IMR-90 (cell line): ENCODE measurements around the gene PPDPF. TPM values are rescaled to one million over a fixed set of nuclear protein-coding genes. Genes with fewer than 3 reads are reported as not detected.

Experiments used
- ATAC-seq: fragments of 200-7000 bp; cut with Tn5 transposase; 2 replicates; pipeline ENCODE4 v1.9.1; 2020; ENCODE audit warnings: low read depth, mild to moderate bottlenecking, moderate library complexity
- BruUV-seq: library from RNA; stranded (reverse); fragments of 400-500 nt; replicated peaks from 2 replicates; lab custom pipeline; 2021; lab: Mats Ljungman, UMichigan
- CTCF ChIA-PET: fragments of 300-600 bp; formaldehyde crosslinking; extraction: SDS; loops from one replicate; lab custom pipeline; 2021; ENCODE audit warnings: antibody characterized with exemption; lab: Yijun Ruan, JAX
- POLR2A ChIA-PET: fragments of 300-600 bp; sonication (Branson Sonifier 250); formaldehyde crosslinking; loops from one replicate; lab custom pipeline; 2022; ENCODE audit warnings: antibody characterized with exemption; ENCODE audit not compliant: unreplicated experiment; lab: Charles Lee
- DNase-seq: peaks from one replicate; pipeline ENCODE4 v3.0.0; 2013
- H2AFZ ChIP-seq: replicated peaks from 2 replicates; pipeline ENCODE3; 2013; ENCODE audit warnings: low read length, mild to moderate bottlenecking; ENCODE audit not compliant: poor library complexity
- H2AK5ac ChIP-seq: 2 replicates; pipeline ENCODE4 v1.6.1; 2013; ENCODE audit warnings: low read depth, low read length, inconsistent platforms
- H2AK9ac ChIP-seq: replicated peaks from 2 replicates; pipeline ENCODE3; 2013; ENCODE audit warnings: mild to moderate bottlenecking, low read depth, low read length, moderate library complexity; ENCODE audit not compliant: poor library complexity
- H2BK120ac ChIP-seq: 2 replicates; pipeline ENCODE4 v1.6.1; 2013; ENCODE audit warnings: low read depth, low read length, inconsistent platforms
- H2BK15ac ChIP-seq: 3 replicates; pipeline ENCODE4 v1.6.1; 2013; ENCODE audit warnings: low read depth, low read length, inconsistent platforms
- H2BK20ac ChIP-seq: 2 replicates; pipeline ENCODE4 v1.6.1; 2013; ENCODE audit warnings: low read depth, mild to moderate bottlenecking, inconsistent platforms, low read length, moderate library complexity
- H2BK5ac ChIP-seq: 2 replicates; pipeline ENCODE4 v1.6.1; 2013; ENCODE audit warnings: mild to moderate bottlenecking, low read depth, low read length, inconsistent platforms; ENCODE audit not compliant: poor library complexity, severe bottlenecking
- H3K14ac ChIP-seq: replicated peaks from 2 replicates; pipeline ENCODE4 v1.6.1; 2013; ENCODE audit warnings: low read depth, low read length, inconsistent platforms
- H3K18ac ChIP-seq: 2 replicates; pipeline ENCODE4 v1.6.1; 2013; ENCODE audit warnings: low read depth, low read length, control low read depth
- H3K23ac ChIP-seq: 2 replicates; pipeline ENCODE4 v1.6.1; 2013; ENCODE audit warnings: low read depth, low read length, inconsistent platforms
- H3K27ac ChIP-seq: 2 replicates; pipeline ENCODE4 v1.5.1; 2013; ENCODE audit warnings: mild to moderate bottlenecking, control low read depth, low read length; ENCODE audit not compliant: insufficient read depth
- H3K27me3 ChIP-seq: 2 replicates; pipeline ENCODE4 v1.6.1; 2013; ENCODE audit warnings: low read length; ENCODE audit not compliant: control insufficient read depth, insufficient read depth
- H3K36me3 ChIP-seq: 2 replicates; pipeline ENCODE4 v1.6.1; 2013; ENCODE audit warnings: low read length, mixed read lengths; ENCODE audit not compliant: control insufficient read depth, insufficient read depth
- H3K4ac ChIP-seq: 2 replicates; pipeline ENCODE4 v1.6.1; 2013; ENCODE audit warnings: low read depth, low read length, inconsistent platforms
- H3K4me1 ChIP-seq: 2 replicates; pipeline ENCODE4 v1.6.1; 2013; ENCODE audit warnings: low read length, mixed read lengths; ENCODE audit not compliant: control insufficient read depth, insufficient read depth
- H3K4me2 ChIP-seq: 2 replicates; pipeline ENCODE4 v1.6.1; 2013; ENCODE audit warnings: low read depth, mild to moderate bottlenecking, control low read depth, low read length, moderate library complexity
- H3K4me3 ChIP-seq: 2 replicates; pipeline ENCODE4 v1.5.1; 2013; ENCODE audit warnings: low read depth, mild to moderate bottlenecking, control low read depth, low read length, moderate library complexity; ENCODE audit not compliant: insufficient read depth
- H3K56ac ChIP-seq: 2 replicates; pipeline ENCODE4 v1.6.1; 2013; ENCODE audit warnings: low read length, inconsistent platforms; ENCODE audit not compliant: insufficient read depth; ENCODE audit errors: extremely low read depth
- H3K79me1 ChIP-seq, 2 experiments: 2 replicates each; pipeline ENCODE4 v1.6.1; 2013; ENCODE audit warnings: low read length in 2 of 2, inconsistent platforms in 1 of 2, low read depth in 1 of 2
- H3K9ac ChIP-seq: 2 replicates; pipeline ENCODE4 v1.6.1; 2013; ENCODE audit warnings: low read depth, low read length, control low read depth
- H3K9me1 ChIP-seq: 2 replicates; pipeline ENCODE4 v1.6.1; 2013; ENCODE audit warnings: low read length, inconsistent platforms; ENCODE audit not compliant: insufficient read depth
- H3K9me3 ChIP-seq: 2 replicates; pipeline ENCODE4 v1.6.1; 2013; ENCODE audit warnings: low read length; ENCODE audit not compliant: control insufficient read depth, insufficient read depth
- H4K20me1 ChIP-seq: 2 replicates; pipeline ENCODE4 v1.6.1; 2013; ENCODE audit warnings: low read length, inconsistent platforms; ENCODE audit not compliant: insufficient read depth
- H4K5ac ChIP-seq: 2 replicates; pipeline ENCODE4 v1.6.1; 2013; ENCODE audit warnings: mild to moderate bottlenecking, low read depth, low read length, control low read depth
- H4K8ac ChIP-seq, 2 experiments: 2 replicates each; pipeline ENCODE4 v1.6.1; 2013; ENCODE audit warnings: low read depth in 2 of 2, low read length in 2 of 2, control low read depth in 1 of 2, inconsistent platforms in 1 of 2
- H4K91ac ChIP-seq: 2 replicates; pipeline ENCODE4 v1.6.1; 2013; ENCODE audit warnings: low read depth, low read length, inconsistent platforms; ENCODE audit not compliant: insufficient read depth
- FOS ChIP-seq: fragments of 150-350 bp; IDR thresholded peaks from 2 replicates; pipeline ENCODE4 v1.6.1; 2016; ENCODE audit warnings: low read depth, low read length
- MAFK ChIP-seq: IDR thresholded peaks from 2 replicates; pipeline ENCODE4 v1.6.1; 2012; ENCODE audit warnings: low read depth, low read length, improper control_type of control experiment
- MXI1 ChIP-seq: IDR thresholded peaks from 2 replicates; pipeline ENCODE4 v1.6.1; 2012; ENCODE audit warnings: low read depth, mild to moderate bottlenecking, low read length, moderate library complexity, borderline replicate concordance
- SMC3 ChIP-seq: fragments of 150-350 bp; IDR thresholded peaks from 2 replicates; pipeline ENCODE4 v1.6.1; 2016; ENCODE audit warnings: low read depth, mild to moderate bottlenecking, antibody characterized with exemption, low read length, moderate library complexity
- WGBS, 2 experiments: methylation state at CpG; one replicate each; pipeline versions ENCODE4 v1.1.5 to v1.1.7; 2013; ENCODE audit warnings: missing lambda C conversion rate in 2 of 2; ENCODE audit not compliant: insufficient read length in 1 of 2; ENCODE audit errors: extremely low coverage in 2 of 2; 5-methylcytosine and 5-hydroxymethylcytosine counted together
- dilution Hi-C: fragments of 300-500 bp; cut with HindIII; formaldehyde crosslinking; loops from one replicate; pipeline ENCODE4 v1.14.3; 2018; ENCODE audit warnings: low sequenced_read_pairs; ENCODE audit not compliant: unreplicated experiment
- in situ Hi-C: fragments of 300-500 bp; cut with MboI; formaldehyde crosslinking; loops from 3 replicates; pipeline ENCODE4 v1.14.3; 2019; ENCODE audit warnings: low sequenced_read_pairs, inconsistent platforms, mixed read lengths
- intact Hi-C: fragments of 100-400 bp; cut with micrococcal nuclease; formaldehyde crosslinking; loops from 2 replicates; pipeline ENCODE4 v1.10.0; 2022
- polyA plus RNA-seq, 3 experiments: library from polyadenylated mRNA; depleted of rRNA; stranded (reverse); fragments of >200 nt; gene quantifications; 2 replicates each; pipeline ENCODE4 v1.2.3, GENCODE V29; 2012; ENCODE audit warnings: low replicate concordance in 1 of 3
- total RNA-seq: library from RNA; depleted of rRNA; stranded (reverse); fragments of >200 nt; gene quantifications from 2 replicates; pipeline ENCODE4 v1.2.3, GENCODE V29; 2012

The PPDPF gene
- total and polyA plus RNA-seq, 2 of the 4 experiments (the other 2 are of a cell fraction) = 12.9 to 171 TPM

DNA sequence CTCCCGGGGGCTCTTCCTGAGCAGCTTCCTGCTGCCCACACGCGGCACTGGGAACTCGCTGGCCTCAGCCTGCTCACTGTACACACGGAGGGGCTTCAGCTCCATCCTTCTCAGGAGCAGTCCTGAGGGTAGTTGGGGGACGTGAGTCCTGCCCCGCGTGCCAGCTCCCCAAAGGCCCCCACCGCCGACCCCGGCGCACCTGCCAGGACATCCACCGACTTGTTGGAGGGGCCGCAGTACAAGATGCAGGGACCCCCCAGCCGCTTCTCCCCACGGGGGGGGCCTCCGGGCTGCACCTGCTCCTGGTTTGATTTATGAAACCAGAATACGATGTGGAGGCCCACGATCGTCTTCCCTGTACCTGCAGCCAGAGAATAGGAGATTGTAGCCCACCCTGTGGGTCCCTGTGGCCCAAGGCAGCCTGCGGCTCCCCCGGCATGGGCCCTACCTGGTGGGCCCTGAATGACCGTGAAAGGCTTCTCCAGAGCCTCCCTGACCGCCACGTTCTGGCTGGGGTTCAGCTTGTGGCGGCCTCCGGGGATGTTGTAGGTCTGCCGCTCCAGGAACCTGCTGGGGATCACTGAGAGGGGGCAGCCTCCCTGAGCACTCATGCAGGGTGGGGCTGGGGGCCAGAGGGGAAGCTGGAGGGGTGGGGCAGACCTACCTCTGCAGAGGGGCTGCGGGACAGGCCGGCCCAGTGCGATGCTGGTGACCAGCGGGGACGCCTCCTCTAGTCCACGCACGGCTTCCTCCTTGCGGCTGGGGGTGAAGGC, 41.2 kb downstream of the PPDPF start:
- BruUV-seq = no TSS peak
- ChIA-PET CTCF (no interaction called here), POLR2A (no interaction called here)
- Histone ChIP-seq H3K4me3 (no peak overlapping the region), H3K9me1 (no peaks in the 10 kb centered on the region), H3K79me1 (no peaks in the 10 kb centered on the region), H2BK15ac (no peak overlapping the region), H3K23ac (no peak overlapping the region), H3K9ac (no peak overlapping the region), H3K27me3 (no peaks in the 10 kb centered on the region), H2AK9ac (no peak overlapping the region), H3K56ac (no peak overlapping the region), H2BK120ac (no peak overlapping the region), H4K20me1 (no peaks in the 10 kb centered on the region), H3K18ac (no peak overlapping the region), H3K4me1 (no peaks in the 10 kb centered on the region), H2BK20ac (no peak overlapping the region), H2BK5ac (no peak overlapping the region), H4K91ac (no peak overlapping the region), H3K36me3 (peaks cover 60% of the 10 kb centered on the region), H3K14ac (no peak overlapping the region), H4K5ac (no peak overlapping the region), H3K4ac (no peak overlapping the region), H2AFZ (no peak overlapping the region), H3K4me2 (no peak overlapping the region), H3K9me3 (no peaks in the 10 kb centered on the region), H4K8ac (no peak overlapping the region), H3K27ac (no peak overlapping the region), H2AK5ac (no peak overlapping the region)
- dilution Hi-C loops (no loop called here), in situ Hi-C loops (no loop called here), intact Hi-C loops (no loop called here)
- ATAC-seq (no peak), DNase-seq (no peak)
- 93% methylated on average over 18 of the region's 36 CpGs; no CpG with 5 or more reads in 1 of the 2 experiments for WGBS, 2 experiments
- TF ChIP-seq MAFK = no peak
- TF ChIP-seq FOS = no peak
- TF ChIP-seq SMC3 = no peak
- no peak for TF ChIP-seq MXI1
